ENCODE data around the gene RNU5D-1.

The RNU5D-1 gene

DNA sequence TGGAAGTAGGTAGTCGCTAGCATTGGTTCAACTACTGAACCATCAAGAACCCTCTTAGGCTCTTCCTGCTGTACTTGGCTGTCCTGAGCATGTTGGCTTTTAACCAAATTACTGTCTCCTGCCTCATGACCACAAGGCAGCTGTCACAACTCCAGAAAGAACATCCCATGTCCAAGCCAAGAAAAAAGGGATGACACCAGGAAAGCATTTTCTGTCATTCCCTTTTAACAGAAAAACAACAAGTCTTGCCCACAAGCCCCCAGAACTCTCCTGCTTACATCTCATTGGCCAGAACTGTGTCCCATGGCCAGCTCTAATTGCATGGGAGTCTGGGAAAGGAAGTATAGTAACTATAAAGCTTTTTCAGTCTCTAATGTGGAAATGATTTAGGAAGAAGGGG, 2.4 kb upstream of the RNU5D-1 start:
- DNase-seq (ENCODE audit: low read depth in 2 of 2), result no peak

DNA sequence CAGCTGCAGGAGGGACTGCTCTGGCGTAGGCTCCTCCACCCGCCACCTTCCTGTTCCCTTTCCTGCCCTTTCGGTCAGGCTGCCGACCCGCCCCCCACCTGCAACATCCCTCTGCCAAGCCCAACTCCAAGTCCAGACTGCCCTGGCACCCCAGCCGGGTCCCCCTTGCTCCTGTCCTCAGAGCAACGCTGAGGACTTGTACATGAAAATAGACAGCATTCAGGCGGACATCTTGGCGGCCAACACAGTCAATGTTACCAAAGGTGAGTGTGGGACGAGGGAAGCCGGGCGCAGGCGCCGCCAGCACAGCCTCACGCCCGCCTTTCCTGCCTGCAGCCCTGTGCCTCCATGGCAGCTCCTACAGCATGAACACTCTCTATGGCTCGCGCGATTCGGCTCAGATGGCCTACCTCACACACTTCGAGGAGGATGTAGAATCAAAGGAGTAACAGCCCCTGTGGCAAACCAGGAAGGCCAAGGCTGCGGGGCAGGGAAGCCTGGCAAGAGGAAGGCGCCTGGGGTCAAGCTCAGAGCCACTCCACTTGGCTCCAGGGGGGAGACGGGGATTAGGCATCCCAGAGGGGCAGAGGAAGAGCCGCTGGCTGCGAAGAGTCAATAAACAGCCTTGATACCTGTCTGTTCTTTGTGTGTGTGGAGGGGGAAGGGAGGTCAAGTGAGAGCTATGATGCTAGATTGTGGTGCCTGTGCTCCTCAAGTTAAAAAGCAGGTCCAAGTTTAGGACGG, 5.8 kb downstream of the RNU5D-1 start:
- no peak for DNase-seq (ENCODE audit: low read depth in 2 of 2)

DNA sequence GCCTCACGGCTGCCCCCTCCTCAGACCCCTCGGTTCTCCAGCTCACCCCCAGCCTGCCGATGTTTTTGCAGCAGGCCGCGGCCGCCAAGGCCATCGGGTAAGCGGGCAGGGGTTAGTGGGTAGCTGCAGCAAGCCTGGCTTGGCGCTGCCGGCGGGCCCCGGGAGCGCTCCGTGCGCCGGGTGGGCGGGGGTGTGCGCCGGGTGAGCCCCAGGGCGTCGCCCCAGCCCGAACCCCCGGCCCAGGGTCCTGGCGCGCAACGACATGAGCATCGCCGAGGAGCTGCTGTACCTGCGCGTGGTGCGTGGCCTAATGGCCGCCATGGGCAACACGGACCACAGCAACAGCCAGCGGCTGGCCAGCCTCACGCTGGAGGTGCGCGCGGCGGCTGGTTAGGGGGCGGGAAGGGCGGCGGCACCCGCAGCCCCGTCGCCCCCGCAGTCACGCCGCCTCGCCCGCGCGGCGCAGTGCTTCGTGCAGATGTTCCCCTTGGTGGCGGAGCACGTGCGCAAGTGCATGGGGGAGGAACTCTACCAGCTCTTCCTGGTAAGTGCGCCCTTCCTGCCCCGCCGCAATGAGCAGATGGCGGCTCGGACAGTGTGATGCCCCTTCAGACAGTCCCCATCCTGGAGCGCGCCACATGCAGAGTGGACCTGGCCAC, 6.5 kb downstream of the RNU5D-1 start:
- no peak for DNase-seq (ENCODE audit: low read depth in 2 of 2)

DNA sequence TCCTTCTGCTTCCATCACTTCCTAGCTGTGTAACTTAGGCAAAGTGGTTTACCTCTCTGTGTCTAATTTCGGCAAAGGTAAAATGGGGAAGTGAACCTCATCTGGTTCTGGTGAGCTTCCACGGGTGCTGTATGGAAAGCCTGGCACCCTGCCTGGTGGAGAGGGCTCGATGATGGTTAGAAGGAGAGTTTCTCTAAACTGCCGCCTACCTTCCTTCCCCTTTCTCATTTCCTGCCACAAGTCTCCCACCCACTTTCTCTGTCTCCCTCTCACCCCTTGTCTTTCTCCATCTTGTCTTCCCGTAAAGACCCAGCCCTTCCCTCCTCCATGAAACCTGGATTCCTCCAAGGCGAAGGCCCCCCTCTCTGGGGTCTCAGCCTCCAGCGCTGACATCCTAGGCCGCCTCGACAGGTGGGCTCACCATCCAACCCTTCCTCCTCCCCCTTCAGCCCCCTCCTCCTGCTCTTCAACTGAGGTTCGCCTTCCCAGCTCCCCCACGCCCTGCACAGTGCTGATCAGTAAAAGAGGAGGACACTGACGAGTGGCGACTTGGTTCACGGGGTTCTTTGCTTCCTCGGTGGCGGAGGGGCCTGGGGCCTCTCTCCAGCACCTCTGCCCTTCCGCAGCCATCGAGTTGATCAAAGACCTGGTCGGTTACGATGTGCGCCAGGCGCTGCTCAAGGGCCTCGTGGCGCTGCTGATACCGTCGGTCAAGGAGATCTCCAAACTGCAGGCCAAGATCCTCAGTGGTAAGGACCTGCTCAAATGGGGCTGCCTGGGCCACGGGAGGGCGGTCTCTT, 7.3 kb downstream of the RNU5D-1 start:
- DNase-seq (ENCODE audit: low read depth in 2 of 2), result no peak

DNA sequence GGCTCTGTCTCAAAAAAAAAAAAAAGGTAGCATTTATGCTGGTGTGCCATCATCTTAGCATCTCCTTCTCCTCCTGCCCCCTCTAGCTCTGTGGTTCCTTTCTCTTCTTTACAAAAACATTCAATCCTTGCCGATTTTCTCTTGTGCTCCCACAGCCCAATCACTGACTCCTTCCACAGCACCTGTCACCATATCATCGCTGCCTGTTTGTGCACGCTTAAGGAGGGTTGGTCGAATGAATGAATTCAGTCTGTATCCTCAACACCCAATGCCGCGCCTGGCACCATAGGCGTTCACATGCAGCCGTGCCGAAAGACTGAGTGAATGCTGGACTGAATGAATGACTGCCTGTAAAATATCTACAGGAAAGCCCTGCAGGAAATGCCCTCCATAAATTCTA, 7.9 kb downstream of the RNU5D-1 start:
- no peak for DNase-seq (ENCODE audit: low read depth in 2 of 2)

DNA sequence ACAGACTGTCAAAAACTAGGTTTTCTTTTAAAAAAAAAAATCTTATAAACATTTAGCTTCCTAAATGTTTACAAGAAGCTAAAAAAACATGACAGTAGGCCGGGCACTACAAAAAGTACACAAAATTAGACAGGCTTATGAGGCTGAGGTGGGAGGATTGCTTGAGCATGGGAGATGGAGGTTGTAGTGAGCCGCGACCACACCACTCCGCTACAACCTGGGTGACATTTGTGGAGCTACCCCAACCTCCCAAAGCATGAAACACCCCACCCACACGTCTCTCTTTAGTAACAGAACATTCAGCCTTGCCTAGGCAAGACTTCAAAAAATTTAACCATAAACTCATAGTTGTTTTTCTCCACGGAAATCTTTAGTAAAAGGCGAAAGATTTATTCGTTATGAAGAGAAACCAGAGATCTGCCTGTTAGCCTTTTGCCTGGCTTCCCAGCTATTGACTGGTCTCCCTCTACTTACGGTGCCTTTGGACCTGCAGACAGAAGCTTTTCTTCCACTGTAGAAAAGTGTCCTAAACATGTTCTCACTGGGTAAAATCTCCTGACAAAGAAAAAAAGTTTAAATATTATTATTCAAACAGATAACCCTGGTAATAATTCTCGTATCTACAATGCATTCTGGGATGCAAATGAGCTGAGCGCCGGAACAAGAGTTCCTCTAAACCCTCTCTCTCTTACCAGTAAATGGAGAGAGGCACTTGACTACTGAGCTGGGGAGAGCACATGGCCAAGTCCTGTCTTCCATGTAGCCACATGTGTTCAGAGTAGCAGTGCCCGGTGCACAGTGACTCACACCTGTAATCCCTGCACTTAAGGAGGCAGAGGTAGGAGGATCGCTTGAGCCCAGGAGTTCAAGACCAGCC, 9.2 kb downstream of the RNU5D-1 start:
- no peak for DNase-seq (ENCODE audit: low read depth in 2 of 2)

DNA sequence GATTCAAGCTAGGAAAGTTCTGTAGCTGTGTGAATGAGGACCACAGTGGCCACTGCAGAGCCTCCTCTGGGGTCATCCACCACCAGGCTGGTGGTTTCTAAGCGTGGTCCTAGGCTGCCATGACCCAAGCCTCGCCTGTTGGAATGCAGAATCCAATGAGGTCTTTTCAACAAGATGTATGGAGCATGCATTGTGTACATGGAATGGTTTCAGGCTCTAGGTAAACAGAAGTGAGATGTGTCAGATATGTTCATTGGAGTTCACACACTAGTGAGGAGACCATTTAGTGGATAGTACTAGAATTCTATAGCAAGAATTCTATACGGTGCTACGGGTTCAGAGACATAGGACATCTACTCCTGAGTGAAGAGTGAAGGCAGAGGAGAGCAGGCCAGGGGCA, 10.7 kb downstream of the RNU5D-1 start:
- DNase-seq (ENCODE audit: low read depth in 2 of 2), result no peak

DNA sequence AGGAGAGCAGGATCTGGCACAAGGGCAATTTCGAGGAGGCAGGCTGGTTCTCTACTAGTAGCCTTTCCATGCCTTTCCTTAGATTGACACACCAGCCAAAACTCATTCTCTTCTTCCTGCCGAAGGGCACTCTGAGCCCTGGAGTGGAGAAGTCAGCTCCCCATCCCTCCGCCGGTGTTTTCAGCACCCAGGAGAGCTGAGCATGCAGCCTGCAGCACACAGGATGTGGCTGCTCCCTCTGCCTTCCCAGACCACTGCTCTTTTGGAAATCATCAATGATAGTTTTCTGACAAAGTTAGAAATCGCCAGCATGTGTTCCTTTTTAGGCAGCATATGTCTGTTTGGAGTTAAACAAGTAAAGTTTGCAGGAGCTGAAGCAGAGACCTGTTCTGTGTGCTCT, 11.7 kb downstream of the RNU5D-1 start:
- DNase-seq (ENCODE audit: low read depth in 2 of 2), result no peak

DNA sequence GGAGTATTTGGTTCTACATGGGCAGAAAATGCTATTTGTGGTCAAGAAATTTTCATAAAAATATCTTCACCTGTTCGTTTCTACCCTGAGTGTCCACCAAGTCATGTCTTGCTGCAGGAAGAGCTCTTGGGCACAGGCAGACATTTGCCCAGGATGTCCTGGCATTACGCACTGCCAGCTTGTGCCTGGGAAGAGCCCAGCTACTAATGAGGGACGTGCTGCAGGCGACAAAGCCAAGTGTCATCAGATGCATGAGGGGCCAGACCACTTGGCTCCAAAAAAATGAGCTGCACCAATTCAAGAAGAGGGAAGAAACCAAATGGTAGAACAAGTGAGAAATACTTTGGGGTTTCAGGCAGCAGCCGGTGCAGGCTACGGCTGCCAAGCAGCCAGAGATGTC, 12.9 kb downstream of the RNU5D-1 start:
- no peak for DNase-seq (ENCODE audit: low read depth in 2 of 2)

DNA sequence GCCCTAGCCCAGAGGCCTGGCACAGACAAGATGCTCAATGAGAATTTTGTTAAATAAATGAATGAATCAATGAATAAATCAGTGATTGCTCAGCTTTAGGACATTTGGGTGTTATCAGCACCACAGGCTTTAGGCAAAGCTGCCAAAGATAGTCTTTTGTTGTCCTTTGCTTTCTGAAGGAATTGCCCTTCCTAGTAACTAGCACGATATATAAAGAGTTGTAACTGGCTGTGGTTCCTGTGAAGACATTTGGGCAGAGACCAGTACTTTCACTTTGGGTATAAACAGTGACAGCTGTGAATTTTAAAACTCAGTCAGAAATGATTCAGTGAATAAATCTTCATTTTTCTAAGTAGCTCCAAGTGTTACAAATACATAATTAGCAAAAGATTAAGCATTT, 13.3 kb downstream of the RNU5D-1 start:
- no peak for DNase-seq (ENCODE audit: low read depth in 2 of 2)

DNA sequence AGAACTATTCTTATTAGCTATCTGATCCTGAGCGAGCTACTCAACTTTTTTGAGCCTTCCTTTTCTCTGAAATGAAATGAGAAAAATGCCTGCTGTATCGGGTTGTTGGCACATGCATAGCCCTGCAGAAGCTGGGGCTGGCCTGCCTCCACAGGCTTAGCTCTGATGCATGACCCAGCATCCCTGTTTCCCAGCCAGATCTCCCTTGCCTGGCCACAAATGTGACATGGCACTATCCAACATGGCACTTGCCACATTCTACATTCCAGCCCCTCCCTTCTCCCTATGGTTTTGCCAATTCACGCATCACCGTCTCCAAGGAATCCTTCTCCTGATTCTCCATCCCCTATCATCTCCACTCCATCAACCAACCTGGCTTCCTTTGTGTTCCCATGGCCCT, 13.8 kb downstream of the RNU5D-1 start:
- DNase-seq (ENCODE audit: low read depth in 2 of 2), result no peak

DNA sequence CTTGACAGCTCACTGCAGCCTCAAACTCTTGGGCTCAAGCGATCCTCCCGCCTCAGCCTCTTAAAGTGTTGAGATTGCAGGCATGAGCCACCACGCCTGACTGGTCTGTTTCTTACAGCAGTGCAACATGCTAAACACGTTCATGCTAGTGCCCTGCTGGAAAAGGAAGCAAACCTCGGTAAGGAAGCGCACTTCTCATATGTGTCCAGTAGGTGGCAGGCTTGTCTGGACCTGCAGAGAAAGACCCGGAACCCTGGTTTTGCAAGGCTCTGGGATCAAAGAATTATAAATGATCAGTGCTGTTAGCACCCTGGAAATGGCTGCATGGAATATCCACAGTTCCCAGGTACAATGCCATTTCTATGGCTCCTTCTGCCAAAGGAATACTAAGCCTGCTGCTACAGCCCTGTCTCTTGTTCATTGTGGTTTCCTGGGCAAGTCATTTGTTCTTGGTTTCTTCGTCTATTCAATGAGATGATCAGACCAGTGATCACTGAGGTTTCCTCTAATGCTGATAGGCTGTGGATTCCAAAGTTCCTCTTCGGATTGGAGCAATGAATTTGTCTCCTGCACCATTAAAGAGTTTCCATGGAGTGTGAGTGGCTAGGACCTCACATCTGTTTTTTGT, 15.9 kb downstream of the RNU5D-1 start:
- no peak for DNase-seq (ENCODE audit: low read depth in 2 of 2)

DNA sequence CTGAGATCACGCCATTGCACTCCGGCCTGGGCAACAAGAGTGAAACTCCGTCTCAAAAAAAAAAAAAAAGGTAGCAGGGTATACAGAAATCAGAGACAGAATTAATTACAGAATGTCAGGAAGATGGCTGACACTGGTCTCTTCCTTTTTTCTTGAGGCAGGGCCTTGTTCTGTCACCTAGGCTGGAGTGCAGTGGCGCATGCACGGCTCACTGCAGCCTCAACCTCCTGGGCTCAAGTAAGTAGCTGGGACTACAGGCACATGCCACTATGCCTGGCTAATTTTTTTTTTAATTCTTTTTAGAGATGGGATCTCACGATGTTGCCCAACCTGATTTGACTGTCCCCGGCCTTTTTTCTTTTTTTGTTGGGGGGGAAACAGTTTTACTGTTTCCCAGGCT, 16.4 kb downstream of the RNU5D-1 start:
- DNase-seq (ENCODE audit: low read depth in 2 of 2), result no peak

DNA sequence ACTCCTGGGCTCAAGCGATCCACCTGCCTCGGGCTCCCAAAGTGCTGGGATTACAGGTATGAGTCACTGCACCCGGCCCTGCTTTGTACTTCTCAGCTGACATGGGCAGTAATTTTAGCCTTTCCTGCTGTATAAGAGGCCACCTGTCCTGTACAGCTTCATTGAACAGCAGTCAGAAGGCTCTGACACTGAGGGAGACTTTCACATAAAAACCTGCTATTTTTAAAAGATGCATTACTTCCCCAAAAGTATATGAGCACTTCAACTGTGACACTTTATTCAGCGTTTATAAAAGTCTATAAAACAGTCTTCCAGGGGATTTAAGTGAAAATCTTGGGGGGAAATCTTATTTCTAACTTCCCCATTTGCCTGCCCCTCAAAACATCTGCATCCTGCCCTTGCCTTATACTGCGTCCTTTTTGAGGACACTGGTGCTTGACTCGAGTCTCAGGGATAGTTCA, 17.6 kb downstream of the RNU5D-1 start:
- DNase-seq (ENCODE audit: low read depth in 2 of 2), result no peak

DNA sequence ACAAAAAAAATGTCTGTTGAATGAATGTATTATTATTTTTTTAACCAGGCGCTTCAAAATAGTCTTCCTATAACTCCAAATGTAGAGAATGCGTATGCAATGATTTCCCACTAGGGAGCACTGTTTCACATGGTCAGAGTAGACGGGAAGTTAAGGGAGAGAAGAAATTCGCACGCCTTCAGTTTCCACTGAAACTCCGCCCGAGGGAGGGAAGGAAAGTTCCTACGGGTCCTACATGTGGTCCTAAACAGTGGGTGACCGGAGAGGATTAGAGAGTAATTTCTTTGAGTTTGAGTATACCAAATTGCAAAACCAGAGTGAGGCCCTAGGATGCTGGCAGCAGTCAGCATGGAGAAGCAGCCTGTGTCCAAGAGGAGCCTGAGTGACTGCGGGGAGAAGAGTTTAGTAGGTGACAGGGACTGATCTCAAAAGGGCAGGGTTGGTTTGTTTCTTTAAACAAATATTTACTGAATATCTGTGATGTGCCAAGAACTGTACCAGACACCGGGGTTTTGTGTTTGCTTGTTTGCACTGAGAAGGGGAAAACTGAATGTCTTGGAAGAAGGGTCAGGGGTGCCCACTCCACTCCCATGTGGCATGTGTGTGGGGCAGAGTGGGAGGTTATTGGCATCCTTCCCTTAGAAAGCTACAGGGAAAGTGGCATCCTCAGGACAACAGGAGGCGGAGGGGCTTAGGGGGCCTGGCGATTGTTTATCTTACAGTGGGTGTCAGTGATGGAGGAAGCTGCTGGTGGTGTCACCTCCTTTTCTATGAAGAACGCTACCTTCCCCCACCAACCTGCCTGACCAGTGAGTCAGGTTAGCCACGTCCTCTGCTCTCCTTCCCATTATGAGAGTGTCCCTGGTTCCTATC, 22.8 kb downstream of the RNU5D-1 start:
- DNase-seq (ENCODE audit: low read depth in 2 of 2), result no peak

DNA sequence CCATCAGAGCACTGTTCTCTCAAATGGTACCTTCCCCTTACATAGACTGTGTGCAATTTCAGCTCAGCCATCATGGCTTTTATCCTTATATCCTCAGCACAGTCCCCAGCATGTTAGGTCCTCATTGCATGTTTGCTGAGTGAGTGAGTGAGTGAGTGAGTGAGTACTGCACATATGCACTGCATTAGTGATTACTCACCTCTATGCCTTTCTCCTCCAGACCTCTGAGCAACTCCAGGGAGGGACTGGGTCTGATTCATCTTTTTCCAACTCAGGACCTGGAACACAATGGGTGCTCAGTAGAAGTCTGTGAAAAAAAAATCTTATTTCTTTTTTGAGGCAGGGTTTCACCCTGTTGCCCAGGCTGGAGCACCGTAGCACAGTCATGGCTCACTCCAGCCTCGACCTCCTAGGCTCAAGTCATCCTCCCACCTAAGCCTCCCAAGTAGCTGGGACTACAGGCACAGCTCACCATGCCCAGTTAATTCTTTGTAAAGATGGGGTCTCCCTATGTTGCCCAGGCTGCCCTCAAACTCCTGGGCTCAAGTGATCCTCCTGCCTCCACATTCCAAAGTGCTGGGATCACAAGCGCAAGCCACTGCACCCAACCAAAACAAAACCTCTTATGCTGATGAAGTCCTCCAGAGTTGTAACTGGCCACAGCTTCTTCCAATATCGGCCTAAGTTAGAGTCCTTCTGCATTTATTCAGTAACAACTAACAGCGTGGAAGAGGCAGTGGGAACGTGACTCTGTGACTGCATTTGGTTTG, 23.7 kb downstream of the RNU5D-1 start:
- no peak for DNase-seq (ENCODE audit: low read depth in 2 of 2)

DNA sequence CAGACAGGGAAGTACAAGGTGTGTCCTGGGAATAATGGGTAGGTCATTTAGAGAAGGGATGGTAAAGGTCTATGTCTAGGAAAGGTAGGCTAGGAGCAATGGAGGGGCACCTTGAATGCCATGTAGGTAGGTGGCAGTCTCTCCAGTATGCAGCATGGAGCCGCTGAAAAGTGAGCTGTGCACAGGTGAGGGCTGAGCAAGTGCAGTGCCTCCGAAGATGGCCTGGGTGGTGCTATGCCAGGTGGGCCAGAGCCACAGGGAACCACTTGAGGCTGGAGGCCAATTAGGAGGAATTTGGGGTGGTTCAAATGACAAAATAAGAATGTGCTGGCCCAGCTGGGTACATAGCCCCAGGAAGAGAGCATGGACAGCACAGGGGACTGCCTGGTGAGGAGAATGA, 25.0 kb downstream of the RNU5D-1 start:
- DNase-seq (ENCODE audit: low read depth in 2 of 2), result no peak

DNA sequence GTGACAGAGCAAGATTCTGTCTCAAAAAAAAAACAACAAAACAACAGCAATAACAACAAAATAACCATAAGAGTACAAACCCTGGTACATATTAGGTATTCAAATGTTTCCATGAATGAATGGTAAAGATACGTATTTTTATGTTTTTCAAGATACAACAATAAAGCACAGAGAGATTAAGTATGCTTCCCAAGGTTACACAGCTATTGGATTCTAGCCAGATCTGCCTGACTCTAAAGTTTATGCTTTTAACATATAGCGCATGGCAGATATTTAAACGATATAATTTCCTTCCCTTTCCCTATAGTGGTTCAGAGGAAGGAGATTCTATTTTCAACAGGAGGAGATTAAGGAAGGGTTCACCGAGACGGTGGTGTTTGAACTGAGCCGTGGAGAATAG, 25.5 kb downstream of the RNU5D-1 start:
- no peak for DNase-seq (ENCODE audit: low read depth in 2 of 2)

DNA sequence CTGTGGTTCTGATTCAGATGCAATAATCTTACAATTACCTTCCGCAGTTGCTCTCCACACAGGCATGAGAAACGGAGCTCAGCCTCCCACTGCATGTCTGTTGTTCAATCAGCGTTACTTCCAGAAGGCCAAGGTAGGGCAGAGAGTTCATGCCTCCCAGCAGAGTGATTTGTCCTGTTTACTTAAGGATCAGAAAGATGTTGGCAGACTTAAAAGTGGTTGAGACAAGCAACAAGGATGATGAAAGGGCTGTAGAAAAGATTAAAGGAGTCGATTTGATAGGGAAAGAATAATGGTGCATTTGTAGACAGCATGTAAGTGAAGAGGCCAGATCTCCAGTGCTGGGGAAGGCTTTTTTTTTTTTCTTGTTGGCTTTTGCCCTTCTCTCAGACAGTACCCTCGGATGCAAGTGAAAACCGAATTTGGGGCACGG, 29.8 kb downstream of the RNU5D-1 start:
- DNase-seq (ENCODE audit: low read depth in 2 of 2), result no peak

DNA sequence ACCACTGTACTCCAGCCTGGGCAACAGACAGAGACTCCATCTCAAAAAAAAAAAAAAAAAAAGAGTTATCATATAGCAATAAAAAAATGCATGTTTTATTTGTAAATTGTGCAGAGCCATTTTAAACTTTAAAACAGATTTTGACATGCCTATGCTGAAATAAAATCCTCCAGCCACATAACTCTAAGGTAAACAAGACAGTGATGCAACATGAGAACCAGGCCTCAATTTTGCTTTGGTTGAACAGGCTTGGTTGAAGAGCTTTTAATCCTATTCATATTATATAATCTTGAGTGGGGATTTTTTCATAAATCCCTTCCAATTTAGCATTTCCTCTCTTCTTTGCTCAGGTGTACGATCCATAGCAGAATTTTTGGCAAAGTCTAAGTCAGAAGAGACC, 30.4 kb downstream of the RNU5D-1 start:
- DNase-seq (ENCODE audit: low read depth in 2 of 2), result no peak
